CD4-positive, alpha-beta T cell (primary cell): ENCODE results near the gene ANAPC5. TPM values are rescaled to one million over a fixed set of nuclear protein-coding genes. Genes with fewer than 3 reads are reported as not detected.
A peak's percentile ranks its signal among the peaks of the same experiment; 100 is the strongest.

Experiments used
- ATAC-seq: fragments of 200-7000 bp; cut with Tn5 transposase; one replicate; pipeline ENCODE4 v1.10.0; 2022; ENCODE audit warnings: mild to moderate bottlenecking; ENCODE audit not compliant: poor library complexity
- CTCF ChIA-PET: fragments of 350-600 bp; sonication (Branson Sonifier 250); formaldehyde crosslinking; loops from one replicate; lab custom pipeline; 2021; ENCODE audit warnings: antibody characterized with exemption, inconsistent platforms; lab: Charles Lee
- POLR2A ChIA-PET: fragments of 350-600 bp; sonication (Branson Sonifier 250); formaldehyde crosslinking; loops from one replicate; lab custom pipeline; 2021; ENCODE audit warnings: antibody characterized with exemption, inconsistent platforms; lab: Charles Lee
- DNase-seq, 14 experiments: peaks; one replicate each; pipeline ENCODE4 v3.0.0-alpha.2; 2013 to 2020; ENCODE audit warnings: mixed read lengths in 2 of 14
- H3K27ac ChIP-seq, 2 donors: one replicate each; pipeline versions ENCODE4 v1.5.1 to v1.7.0; 2013; ENCODE audit warnings: low read length in 2 of 2, low read depth in 1 of 2, mild to moderate bottlenecking in 1 of 2
- H3K27me3 ChIP-seq, 2 experiments: 1 replicate in 1 of 2; 2 replicates in 1 of 2; pipeline versions ENCODE4 v1.6.1 to v1.7.0; 2013; ENCODE audit warnings: low read length in 2 of 2, control low read depth in 1 of 2, mild to moderate bottlenecking in 1 of 2, moderate library complexity in 1 of 2; ENCODE audit not compliant: insufficient read depth in 2 of 2, control insufficient read depth in 1 of 2
- H3K36me3 ChIP-seq: one replicate; pipeline ENCODE4 v1.6.1; 2013; ENCODE audit warnings: low read length, control low read depth; ENCODE audit not compliant: insufficient read depth
- H3K4me1 ChIP-seq: one replicate; pipeline ENCODE4 v1.6.1; 2013; ENCODE audit warnings: low read length, control low read depth; ENCODE audit not compliant: insufficient read depth
- H3K4me3 ChIP-seq: one replicate; pipeline ENCODE4 v1.5.1; 2013; ENCODE audit warnings: mild to moderate bottlenecking, low read length, moderate library complexity
- H3K9me3 ChIP-seq, 2 experiments: 1 replicate in 1 of 2; 2 replicates in 1 of 2; pipeline versions ENCODE4 v1.6.1 to v1.7.0; 2013; ENCODE audit warnings: low read length in 2 of 2, mild to moderate bottlenecking in 2 of 2, control low read depth in 1 of 2, moderate library complexity in 1 of 2; ENCODE audit not compliant: control insufficient read depth in 1 of 2, insufficient read depth in 1 of 2
- H3K27ac Mint-ChIP-seq: one replicate; pipeline ENCODE4 v1.8.0; 2020; ENCODE audit warnings: mixed read lengths
- H3K27me3 Mint-ChIP-seq: one replicate; pipeline ENCODE4 v1.8.0; 2021; ENCODE audit warnings: mixed read lengths
- H3K36me3 Mint-ChIP-seq: one replicate; pipeline ENCODE4 v1.8.0; 2021; ENCODE audit warnings: low read depth, mixed read lengths
- H3K4me1 Mint-ChIP-seq: one replicate; pipeline ENCODE4 v1.8.0; 2021; ENCODE audit warnings: low read depth, mixed read lengths
- H3K4me3 Mint-ChIP-seq: one replicate; pipeline ENCODE4 v1.8.0; 2020; ENCODE audit warnings: mild to moderate bottlenecking, mixed read lengths
- H3K9me3 Mint-ChIP-seq: one replicate; pipeline ENCODE4 v1.8.0; 2020; ENCODE audit warnings: mixed read lengths
- intact Hi-C, 2 experiments: fragments of 100-400 bp; cut with DNase I in 1 of 2; cut with micrococcal nuclease in 1 of 2; formaldehyde crosslinking; loops; one replicate each; pipeline versions ENCODE4 v1.15.1 to v1.9.0; 2023 to 2025; cut with DNase I, micrococcal nuclease
- total RNA-seq, 174 experiments: library from RNA in 2 of 174; stranded (reverse) in 2 of 174; gene quantifications; one replicate each; pipeline ENCODE4 v1.2.3 and lab custom pipeline; 2021 to 2026
- TF ChIP-seq, protein P1 (sequence below): fragments of 200-600 bp; IDR thresholded peaks from one replicate; pipeline ENCODE4 v1.8.0; 2022; ENCODE audit warnings: antibody characterized with exemption, mild to moderate bottlenecking

Gene ANAPC5
- total RNA-seq, 2 experiments from 2014 or later, result 88.2 to 96.2 TPM

- no peaks in the 10 kb centered on the region for H3K9me3 ChIP-seq
- no peaks in the 10 kb centered on the region for H3K27me3 ChIP-seq
- no peak for DNase-seq
- peaks cover 75% of the 10 kb centered on the region for H3K36me3 ChIP-seq
- H3K27me3 Mint-ChIP-seq, result no peaks in the 10 kb centered on the region
- H3K4me3 Mint-ChIP-seq, result no peak overlapping the region
- H3K27ac Mint-ChIP-seq, result no peak overlapping the region
- ChIA-PET POLR2A (no interaction called here), CTCF (interaction anchor here (1.9 kb wide), 1 partner anchor 10 kb away, joined by 7 read pairs; no protein-coding TSS in a partner anchor)
- TF ChIP-seq, protein P1, sequence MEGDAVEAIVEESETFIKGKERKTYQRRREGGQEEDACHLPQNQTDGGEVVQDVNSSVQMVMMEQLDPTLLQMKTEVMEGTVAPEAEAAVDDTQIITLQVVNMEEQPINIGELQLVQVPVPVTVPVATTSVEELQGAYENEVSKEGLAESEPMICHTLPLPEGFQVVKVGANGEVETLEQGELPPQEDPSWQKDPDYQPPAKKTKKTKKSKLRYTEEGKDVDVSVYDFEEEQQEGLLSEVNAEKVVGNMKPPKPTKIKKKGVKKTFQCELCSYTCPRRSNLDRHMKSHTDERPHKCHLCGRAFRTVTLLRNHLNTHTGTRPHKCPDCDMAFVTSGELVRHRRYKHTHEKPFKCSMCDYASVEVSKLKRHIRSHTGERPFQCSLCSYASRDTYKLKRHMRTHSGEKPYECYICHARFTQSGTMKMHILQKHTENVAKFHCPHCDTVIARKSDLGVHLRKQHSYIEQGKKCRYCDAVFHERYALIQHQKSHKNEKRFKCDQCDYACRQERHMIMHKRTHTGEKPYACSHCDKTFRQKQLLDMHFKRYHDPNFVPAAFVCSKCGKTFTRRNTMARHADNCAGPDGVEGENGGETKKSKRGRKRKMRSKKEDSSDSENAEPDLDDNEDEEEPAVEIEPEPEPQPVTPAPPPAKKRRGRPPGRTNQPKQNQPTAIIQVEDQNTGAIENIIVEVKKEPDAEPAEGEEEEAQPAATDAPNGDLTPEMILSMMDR, result no peak
- H3K4me1 Mint-ChIP-seq, result peaks cover 32% of the 10 kb centered on the region
- no peak overlapping the region for H3K27ac ChIP-seq
- intact Hi-C loops, result no loop called here
- peaks cover 79% of the 10 kb centered on the region for H3K36me3 Mint-ChIP-seq
- H3K4me3 ChIP-seq, result no peak overlapping the region
- no peaks in the 10 kb centered on the region for H3K9me3 Mint-ChIP-seq
- peaks cover 6% of the 10 kb centered on the region for H3K4me1 ChIP-seq
- no peak for ATAC-seq
Observed at GRCh38 chr12:121344506-121344905, 7.7 kb downstream of the ANAPC5 start.

- Histone ChIP-seq H3K4me1 (no peaks in the 10 kb centered on the region), H3K9me3 (no peaks in the 10 kb centered on the region), H3K36me3 (peaks cover 72% of the 10 kb centered on the region), H3K4me3 (no peak overlapping the region), H3K27me3 (no peaks in the 10 kb centered on the region), H3K27ac (no peak overlapping the region)
- no peak for ATAC-seq
- TF ChIP-seq, protein P1, result no peak
- peaks cover 7% of the 10 kb centered on the region for H3K4me1 Mint-ChIP-seq
- ChIA-PET POLR2A (no interaction called here), CTCF (no interaction called here)
- DNase-seq, result no peak
- peaks cover 72% of the 10 kb centered on the region for H3K36me3 Mint-ChIP-seq
- H3K27ac Mint-ChIP-seq, result peak overlapping the region; percentile 42
- H3K4me3 Mint-ChIP-seq, result no peak overlapping the region
- no peaks in the 10 kb centered on the region for H3K9me3 Mint-ChIP-seq
- H3K27me3 Mint-ChIP-seq, result no peaks in the 10 kb centered on the region
- intact Hi-C loops, result no loop called here
Observed at GRCh38 chr12:121337416-121337815, 14.8 kb downstream of the ANAPC5 start.

DNA sequence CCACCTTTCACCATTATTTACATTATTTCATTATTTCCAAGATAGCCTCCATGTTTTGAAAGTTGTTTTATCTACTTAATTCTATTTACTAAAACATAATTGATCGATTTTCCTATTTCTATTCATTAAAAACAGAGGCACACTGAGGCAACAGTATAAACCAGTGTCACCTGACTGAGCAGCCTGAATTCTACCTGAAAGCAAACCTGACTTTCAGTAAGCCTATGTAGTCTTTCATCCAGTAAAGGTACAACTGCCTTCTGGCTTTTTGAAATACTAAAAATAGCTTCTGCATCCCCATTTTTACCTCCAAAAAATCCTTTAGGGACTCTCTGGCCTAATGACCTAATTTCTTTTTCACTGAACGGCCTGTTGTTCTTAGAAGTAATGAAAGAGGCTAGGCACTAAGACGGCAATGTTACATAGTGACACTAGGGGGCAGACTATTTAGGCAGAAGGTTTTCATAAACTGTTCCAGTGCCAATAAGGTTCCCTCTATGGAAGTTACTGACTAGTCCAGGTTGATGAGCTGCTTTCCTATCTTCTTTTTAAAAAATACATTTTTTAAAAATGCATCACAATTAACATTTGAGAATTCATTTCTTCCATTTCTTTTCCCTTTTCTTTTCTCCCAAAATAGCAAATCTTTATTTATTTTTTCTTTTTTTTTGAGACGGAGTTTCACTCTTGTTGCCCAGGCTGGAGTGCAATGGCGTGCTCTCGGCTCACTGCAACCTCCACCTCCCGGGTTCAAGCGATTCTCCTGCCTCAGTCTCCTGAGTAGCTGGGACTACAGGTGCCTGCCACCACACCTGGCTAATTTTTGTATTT lies 17.5 kb downstream of the ANAPC5 start:
- POLR2A ChIA-PET, result interaction anchor here (0.6 kb wide), 1 partner anchor 475 kb away, joined by 4 read pairs; no protein-coding TSS in a partner anchor
- H3K36me3 ChIP-seq, result peaks cover 76% of the 10 kb centered on the region
- H3K27me3 Mint-ChIP-seq, result no peaks in the 10 kb centered on the region

More for the DNA sequence above, 17.5 kb downstream of the ANAPC5 start:
- Histone ChIP-seq H3K4me1 (no peaks in the 10 kb centered on the region), H3K4me3 (no peak overlapping the region), H3K9me3 (no peaks in the 10 kb centered on the region), H3K27me3 (no peaks in the 10 kb centered on the region), H3K27ac (no peak overlapping the region)
- peak; percentile 82 for ATAC-seq
- peak overlapping the region; percentile 58 for H3K27ac Mint-ChIP-seq
- H3K4me1 Mint-ChIP-seq, result peaks cover 7% of the 10 kb centered on the region
- TF ChIP-seq, protein P1, result peak; percentile 95
- peak in 4 of 14 experiments; percentile 24 to 75 (median 71) for DNase-seq
- no peak overlapping the region for H3K4me3 Mint-ChIP-seq
- CTCF ChIA-PET, result interaction anchor here (0.5 to 2.3 kb wide), 12 partner anchors 9 to 1077 kb away, joined by 3 to 13 read pairs (median 4); partner anchors contain the start of gene ANAPC5
- intact Hi-C loops, result loop anchor here in 1 of 2 experiments (1.0 kb wide), 1 partner anchor 109 kb away; no protein-coding TSS in a partner anchor
- H3K36me3 Mint-ChIP-seq, result peaks cover 76% of the 10 kb centered on the region
- H3K9me3 Mint-ChIP-seq, result no peaks in the 10 kb centered on the region
